NCI-H1105 treated with DMSO at 0.1 percent for 48 hours (cell line): ENCODE data around the gene CST3.
A peak's percentile ranks its signal among the peaks of the same experiment; 100 is the strongest.
"Not testable (repeated sequence)": the region's sequence is repeated elsewhere in the genome, so short reads cannot be mapped to it uniquely, and the experiment has no call there.

Experiments used
- DNase-seq: peaks from one replicate; lab custom pipeline; 2025; lab: John Stamatoyannopoulos, UW

Gene CST3

GRCh38 chr20:23628402-23629016, 9.2 kb downstream of the CST3 start:
- no peak for DNase-seq

GRCh38 chr20:23627501-23627900, 10.3 kb downstream of the CST3 start:
- DNase-seq = no peak

- DNase-seq = no peak
Observed at GRCh38 chr20:23626040-23626620, 11.6 kb downstream of the CST3 start.

GRCh38 chr20:23625236-23625964, 12.4 kb downstream of the CST3 start:
- no peak for DNase-seq

- DNase-seq = no peak
Observed at GRCh38 chr20:23624324-23624691, 13.4 kb downstream of the CST3 start.

GRCh38 chr20:23623666-23624323, 14.0 kb downstream of the CST3 start:
- no peak for DNase-seq

GRCh38 chr20:23622839-23623343, 14.9 kb downstream of the CST3 start:
- no peak for DNase-seq

GRCh38 chr20:23622401-23622800, 15.4 kb downstream of the CST3 start:
- not testable (repeated sequence) for DNase-seq

GRCh38 chr20:23620670-23621386, 16.9 kb downstream of the CST3 start:
- DNase-seq = not testable (repeated sequence)

GRCh38 chr20:23614163-23614562, 23.6 kb downstream of the CST3 start:
- DNase-seq = no peak

- DNase-seq = no peak
Observed at GRCh38 chr20:23613676-23614075, 24.1 kb downstream of the CST3 start.

GRCh38 chr20:23612396-23612795, 25.4 kb downstream of the CST3 start:
- no peak for DNase-seq

GRCh38 chr20:23609486-23610109, 28.2 kb downstream of the CST3 start:
- DNase-seq = no peak

- DNase-seq = no peak
Observed at GRCh38 chr20:23608251-23608846, 29.4 kb downstream of the CST3 start.

- no peak for DNase-seq
Observed at GRCh38 chr20:23607497-23608245, 30.1 kb downstream of the CST3 start.

- peak; percentile 69 for DNase-seq
Observed at GRCh38 chr20:23606652-23607049, 31.1 kb downstream of the CST3 start.

GRCh38 chr20:23605867-23606651, 31.7 kb downstream of the CST3 start, which contains the start of gene CST9:
CST9 (minus strand) TSS chr20:23605917; CDS start chr20:23605864, 53 bp downstream.
- no peak for DNase-seq

GRCh38 chr20:23604306-23604705, 33.4 kb downstream of the CST3 start:
- DNase-seq = no peak

- DNase-seq = no peak
Observed at GRCh38 chr20:23603321-23603720, 34.4 kb downstream of the CST3 start.
